Astrocyte of the hippocampus (primary cell): Measurements from ENCODE around the gene MED17.
"Not testable (repeated sequence)": the region's sequence is repeated elsewhere in the genome, so short reads cannot be mapped to it uniquely, and the experiment has no call there.

Experiments used
- DNase-seq: peaks from one replicate; pipeline ENCODE4 v3.0.0; 2011; ENCODE audit warnings: low read depth, low spot score

Gene MED17

GRCh38 chr11:93757924-93758865 lies 25.9 kb upstream of the MED17 start:
- no peak for DNase-seq

DNA sequence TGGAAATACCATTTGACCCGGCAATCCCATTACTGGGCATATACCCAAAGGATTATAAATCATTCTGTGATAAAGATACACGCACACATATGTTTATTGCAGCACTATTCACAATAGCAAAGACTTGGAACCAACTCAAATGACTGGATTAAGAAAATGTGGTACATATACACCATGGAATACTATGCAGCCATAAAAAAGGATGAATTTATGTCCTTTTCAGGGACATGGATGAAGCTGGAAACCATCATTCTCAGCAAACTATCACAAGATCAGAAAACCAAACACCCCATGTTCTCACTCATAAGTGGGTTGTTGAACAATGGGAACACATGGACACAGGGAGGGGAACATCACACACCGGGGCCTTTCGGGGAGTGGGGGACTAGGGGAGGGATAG lies 25.0 kb upstream of the MED17 start:
- not testable (repeated sequence) for DNase-seq

DNA sequence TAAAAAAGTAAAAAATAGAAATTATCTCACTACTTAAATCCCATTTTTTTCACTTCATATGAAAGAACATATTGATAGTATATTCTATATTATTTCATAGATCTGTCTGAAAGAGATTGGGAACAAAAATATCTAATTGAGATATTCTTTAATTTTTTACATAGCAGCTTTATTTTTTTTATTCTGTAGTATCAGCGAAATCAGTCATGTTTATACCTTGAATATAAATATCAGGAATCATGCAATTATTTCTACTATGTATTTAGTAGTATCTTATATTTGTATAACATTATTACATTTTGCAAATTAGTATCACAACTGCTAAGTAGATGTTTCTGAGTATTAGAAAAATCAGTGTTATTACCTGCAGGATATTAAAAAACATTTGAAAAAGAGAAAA lies 22.2 kb upstream of the MED17 start:
- DNase-seq, result no peak

- no peak for DNase-seq
Measured at GRCh38 chr11:93765551-93765950, 18.5 kb upstream of the MED17 start.

- peak; percentile 42 for DNase-seq
Measured at GRCh38 chr11:93766504-93766903, 17.6 kb upstream of the MED17 start.

DNA sequence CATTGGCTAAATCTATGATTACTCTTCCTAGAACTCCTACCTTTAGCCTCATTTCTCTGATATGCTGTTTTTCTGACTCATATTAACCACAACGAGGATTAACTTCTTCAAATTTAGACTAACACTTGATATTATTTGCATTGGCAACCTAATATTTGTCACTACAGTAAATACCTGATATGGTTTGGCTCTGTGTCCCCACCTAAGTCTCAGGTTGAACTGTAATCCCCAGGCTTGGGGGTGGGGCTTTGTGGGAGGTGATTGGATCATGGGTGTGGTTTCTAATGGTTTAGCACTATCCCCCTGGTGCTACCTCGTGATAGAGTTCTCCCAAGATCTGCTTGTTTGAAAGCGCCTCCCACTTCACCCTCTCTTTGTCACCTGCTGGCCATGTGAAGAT lies 17.1 kb upstream of the MED17 start:
- DNase-seq, result peak; percentile 9

- DNase-seq, result no peak
Measured at GRCh38 chr11:93770160-93770559, 13.9 kb upstream of the MED17 start.

DNA sequence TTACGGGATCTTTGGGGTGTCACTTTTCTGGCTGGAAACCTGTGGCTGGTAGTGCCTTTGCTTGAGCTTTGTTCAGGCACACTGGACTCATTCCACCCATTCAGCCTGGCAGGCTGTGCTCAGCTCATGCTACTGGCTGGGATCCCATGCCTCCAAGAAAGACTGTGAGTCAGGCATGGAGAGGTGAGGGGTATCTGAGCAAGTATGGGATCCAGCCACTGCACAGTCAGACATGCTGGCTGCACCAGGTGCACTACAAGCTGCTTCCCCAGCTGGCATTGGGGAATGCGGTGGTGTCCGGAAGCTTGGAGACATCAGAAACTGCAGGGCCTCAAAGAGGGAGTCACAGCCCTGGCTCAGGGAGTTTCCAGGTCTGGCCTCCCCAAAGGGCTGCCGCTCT lies 12.0 kb upstream of the MED17 start:
- DNase-seq, result no peak

DNA sequence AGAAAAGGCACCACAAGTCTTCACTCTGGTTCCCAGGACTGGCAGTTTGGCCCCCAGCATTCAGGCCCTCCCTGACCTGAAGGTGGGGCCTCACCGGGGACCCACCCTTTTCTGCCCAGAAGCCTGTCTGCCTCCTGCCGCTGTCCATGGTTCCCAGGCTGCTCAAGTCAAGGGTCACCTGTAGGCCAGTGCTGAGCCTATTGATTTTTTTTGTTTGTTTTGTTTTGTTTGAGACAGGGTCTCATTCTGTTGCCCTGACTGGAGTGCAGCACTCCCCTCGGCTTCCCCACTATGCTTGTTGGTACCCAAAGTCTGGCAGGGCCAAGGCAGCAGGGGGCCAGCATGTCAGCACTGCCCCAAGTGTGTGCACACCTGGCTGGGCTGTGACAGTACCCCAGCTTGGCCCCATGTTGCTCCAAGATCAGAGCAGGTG lies 11.0 kb upstream of the MED17 start:
- DNase-seq, result no peak

GRCh38 chr11:93773601-93774200 lies 10.4 kb upstream of the MED17 start:
- DNase-seq, result no peak

GRCh38 chr11:93774560-93774959 lies 9.5 kb upstream of the MED17 start:
- not testable (repeated sequence) for DNase-seq

DNA sequence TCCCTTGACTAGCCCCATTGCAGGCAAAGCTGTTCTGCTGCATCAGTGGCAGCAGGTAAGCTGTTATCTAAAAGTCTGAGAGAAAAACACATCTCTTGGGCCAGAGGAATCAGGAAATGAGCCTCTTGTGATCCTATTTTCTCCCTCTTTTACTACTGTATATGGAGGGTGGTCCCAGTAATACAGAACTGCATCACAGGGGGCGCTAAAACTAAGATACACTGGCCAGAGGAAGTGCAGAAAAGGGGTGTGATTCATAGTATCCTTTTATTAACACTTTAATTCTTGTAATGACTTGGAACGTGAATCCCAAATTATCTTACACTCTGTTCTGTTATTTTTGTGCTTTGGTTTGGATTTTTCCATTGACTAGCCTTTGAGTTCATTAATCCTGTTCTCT lies 8.8 kb upstream of the MED17 start:
- no peak for DNase-seq

DNA sequence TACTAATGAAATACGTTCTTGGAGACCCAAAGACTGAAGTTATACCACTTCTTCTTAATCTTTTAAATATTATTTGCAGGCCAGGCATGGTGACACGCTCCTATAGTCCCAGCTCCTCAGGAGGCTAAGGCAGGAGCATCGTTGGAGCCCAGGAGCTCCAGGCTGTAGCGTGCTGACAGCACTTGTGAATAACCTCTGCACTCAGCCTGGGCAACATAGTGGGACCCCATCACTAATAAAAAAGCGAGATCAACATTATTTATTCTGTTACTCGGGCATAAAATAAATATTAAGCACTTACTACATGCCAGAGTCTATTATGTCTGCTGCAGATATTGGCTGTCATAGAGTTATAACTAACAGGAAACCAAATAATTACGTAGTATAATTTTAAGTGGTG lies 720 bp upstream of the MED17 start:
- no peak for DNase-seq

GRCh38 chr11:93783765-93784144 lies 327 bp upstream of the MED17 start:
- no peak for DNase-seq

DNA sequence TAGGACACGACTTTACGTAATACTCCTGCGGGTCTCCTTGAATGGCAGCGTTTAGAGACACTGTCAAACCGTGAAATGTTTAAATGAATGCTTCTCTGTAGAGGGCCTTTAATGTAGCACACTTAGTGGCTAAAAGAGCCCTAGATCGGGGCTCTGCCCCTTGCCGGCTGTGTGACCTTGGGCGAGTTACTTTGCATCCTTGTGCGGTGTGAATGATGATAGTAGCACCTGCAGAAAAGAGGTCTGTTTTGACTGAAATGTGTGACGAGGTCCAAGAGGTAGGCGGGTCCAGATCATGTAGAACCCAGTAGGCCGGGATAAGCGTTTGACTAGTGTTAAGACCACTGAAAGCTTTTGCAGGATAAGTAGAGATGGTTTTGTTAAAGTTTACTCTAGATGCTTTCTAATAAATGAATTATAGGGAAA lies 866 bp downstream of the MED17 start:
- DNase-seq, result no peak

DNA sequence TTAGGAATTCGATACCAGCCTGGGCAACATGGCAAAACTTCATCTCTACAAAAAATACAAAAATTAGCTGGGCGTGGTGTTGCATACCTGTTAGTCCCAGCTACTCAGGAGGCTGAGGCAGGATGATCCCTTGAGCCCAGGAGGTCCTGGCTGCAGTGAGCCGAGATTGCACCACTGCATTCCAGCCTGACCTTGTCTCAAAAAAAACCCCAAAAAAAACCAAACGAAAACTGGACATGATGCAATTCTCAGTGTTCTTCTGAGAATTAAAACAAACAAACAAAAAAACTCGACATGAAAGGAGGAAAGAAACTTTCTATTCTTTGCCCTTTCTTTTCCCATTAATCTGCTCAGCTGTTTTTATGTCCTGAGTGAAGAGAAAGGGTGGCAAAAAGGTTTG lies 7.4 kb downstream of the MED17 start:
- DNase-seq, result no peak

GRCh38 chr11:93796441-93797231 lies 12.6 kb downstream of the MED17 start:
- no peak for DNase-seq

DNA sequence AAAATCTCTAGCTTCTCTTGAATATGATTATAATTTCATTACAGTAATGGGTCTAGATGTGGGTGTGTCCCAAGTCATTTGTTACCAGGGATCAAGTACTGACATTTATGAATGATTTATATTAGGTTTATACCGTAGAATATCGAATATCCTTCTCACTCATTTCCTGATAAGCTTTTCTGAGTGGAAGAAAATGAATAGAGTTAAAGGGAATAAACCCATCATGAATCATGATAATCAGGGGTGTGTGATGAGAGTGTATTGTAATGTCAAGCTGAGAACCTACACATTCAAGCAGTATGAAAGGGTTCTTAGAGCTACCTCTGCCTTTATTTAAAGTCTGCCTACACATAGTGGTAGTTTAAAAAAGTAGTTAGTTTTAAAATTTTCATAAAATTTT lies 17.3 kb downstream of the MED17 start:
- no peak for DNase-seq

- no peak for DNase-seq
Measured at GRCh38 chr11:93804879-93805278, 20.8 kb downstream of the MED17 start.

DNA sequence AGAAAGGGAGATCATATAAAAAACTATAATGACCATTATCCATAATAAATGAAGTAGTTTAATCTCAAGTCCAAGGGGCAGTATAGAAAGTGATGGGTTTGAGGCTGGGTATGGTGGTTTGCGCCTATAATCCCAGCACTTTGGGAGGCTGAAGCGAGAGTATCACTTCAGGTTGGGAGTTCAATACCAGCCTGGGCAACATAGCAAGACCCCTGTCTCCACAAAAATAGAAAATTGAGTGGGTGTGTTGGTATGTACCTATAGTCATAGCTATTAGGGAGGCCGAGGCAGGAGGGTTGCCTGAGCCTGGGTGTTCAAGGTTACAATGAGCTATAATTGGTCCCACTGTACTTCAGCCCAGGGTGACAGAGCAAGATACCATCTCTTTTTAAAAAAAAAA lies 23.9 kb downstream of the MED17 start:
- no peak for DNase-seq

DNA sequence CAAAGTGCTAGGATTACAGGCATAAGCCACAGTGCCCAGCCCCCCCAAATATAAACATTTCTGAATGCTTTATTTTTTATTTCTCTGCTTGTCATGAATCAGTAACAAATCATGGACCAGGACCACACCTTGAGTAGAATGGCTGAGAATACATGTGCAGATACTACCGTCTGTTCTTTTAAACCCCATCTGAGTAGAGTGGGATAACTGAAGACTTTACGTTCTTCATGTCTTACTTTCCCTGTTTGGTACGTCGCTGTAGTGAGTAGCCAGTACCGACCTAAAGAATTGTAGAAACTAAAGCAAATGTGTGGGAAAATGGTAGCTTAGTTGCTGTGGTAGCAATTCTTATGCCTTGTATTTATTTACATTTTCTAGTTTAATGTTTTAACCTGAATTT lies 29.9 kb downstream of the MED17 start:
- DNase-seq, result no peak

GRCh38 chr11:93814966-93815633 lies 31.0 kb downstream of the MED17 start:
- peak; percentile 28 for DNase-seq
